NCI-H1694 (cell line): ENCODE results near the gene FOXF2.

Experiments used
- DNase-seq: peaks from one replicate; lab custom pipeline; 2025; lab: John Stamatoyannopoulos, UW

FOXF2 gene

GRCh38 chr6:1407499-1407990, 18.2 kb downstream of the FOXF2 start:
- no peak for DNase-seq

GRCh38 chr6:1409774-1410465, 20.5 kb downstream of the FOXF2 start:
- no peak for DNase-seq

GRCh38 chr6:1412901-1413300, 23.5 kb downstream of the FOXF2 start:
- DNase-seq: no peak

GRCh38 chr6:1415416-1416063, 26.2 kb downstream of the FOXF2 start:
- no peak for DNase-seq

DNA sequence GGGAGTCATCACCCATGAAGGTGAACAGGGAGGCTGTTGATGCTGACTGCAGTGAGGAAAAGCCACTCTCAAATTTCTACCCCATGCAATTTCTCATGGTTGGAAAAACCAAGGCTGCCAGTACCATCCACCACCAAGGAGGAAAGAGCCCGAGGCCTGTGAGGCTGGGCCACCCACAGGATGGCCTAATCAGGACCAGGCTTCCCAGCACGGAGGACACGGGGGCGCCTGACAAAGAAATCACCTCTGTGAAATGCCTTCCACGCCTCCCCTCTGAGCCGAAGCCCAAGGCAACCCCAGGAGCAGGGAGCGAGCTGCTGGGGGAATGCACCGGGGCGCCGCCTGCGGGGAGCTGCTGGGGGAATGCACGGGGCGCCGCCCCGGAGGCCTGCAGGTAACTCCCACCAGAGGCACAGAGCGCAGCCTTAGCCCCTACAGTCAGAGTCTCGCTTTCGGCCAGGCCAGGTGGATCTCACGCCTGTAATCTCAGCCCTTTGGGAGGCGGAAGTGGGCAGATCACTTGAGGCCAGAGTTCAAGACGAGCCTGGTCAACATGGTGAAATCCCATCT, 26.9 kb downstream of the FOXF2 start:
- DNase-seq: no peak

- DNase-seq: no peak
These were observed 27.4 kb downstream of the FOXF2 start for GRCh38 chr6:1416820-1417219.

GRCh38 chr6:1417718-1418117, 28.3 kb downstream of the FOXF2 start:
- DNase-seq: no peak

GRCh38 chr6:1418471-1419191, 29.3 kb downstream of the FOXF2 start:
- DNase-seq: no peak

DNA sequence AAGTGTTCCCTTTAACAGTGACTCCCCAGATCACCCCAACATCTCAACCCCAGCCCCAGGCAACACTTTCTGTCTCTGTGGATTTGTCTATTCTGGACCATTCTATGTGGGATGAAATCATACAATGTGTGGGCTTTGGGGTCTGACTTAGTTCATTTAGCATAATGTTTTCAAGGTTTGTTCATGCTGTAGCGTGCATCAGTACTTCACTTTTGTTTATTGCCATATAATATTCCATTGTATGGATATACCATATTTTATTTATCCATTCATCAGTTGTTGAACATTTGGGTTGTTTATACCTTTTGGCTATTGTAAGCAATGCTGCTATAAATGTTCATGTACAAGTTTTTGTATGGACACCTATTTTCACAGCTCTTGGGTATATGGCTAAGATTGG, 31.0 kb downstream of the FOXF2 start:
- no peak for DNase-seq

- no peak for DNase-seq
These were observed 32.9 kb downstream of the FOXF2 start for GRCh38 chr6:1422290-1422689.

DNA sequence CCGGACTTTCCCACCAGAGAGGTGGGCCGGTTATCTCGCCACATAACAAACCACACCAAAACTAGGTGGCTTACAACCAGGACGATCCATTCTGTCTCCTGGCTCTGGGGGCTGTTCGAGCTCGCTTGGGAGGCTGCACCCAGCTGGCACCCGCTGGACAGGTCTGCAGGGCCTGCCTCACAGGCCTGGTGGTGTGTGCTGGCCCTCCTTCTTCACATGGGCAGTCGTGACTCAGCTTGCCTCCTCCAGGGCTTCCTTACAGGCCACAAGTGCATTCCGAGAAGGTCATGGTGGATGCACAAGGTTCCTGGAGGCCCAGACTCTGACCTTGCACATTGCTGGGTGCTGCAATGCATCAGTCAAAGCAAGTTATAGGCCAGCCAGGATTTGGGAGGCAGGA, 34.2 kb downstream of the FOXF2 start:
- no peak for DNase-seq

DNA sequence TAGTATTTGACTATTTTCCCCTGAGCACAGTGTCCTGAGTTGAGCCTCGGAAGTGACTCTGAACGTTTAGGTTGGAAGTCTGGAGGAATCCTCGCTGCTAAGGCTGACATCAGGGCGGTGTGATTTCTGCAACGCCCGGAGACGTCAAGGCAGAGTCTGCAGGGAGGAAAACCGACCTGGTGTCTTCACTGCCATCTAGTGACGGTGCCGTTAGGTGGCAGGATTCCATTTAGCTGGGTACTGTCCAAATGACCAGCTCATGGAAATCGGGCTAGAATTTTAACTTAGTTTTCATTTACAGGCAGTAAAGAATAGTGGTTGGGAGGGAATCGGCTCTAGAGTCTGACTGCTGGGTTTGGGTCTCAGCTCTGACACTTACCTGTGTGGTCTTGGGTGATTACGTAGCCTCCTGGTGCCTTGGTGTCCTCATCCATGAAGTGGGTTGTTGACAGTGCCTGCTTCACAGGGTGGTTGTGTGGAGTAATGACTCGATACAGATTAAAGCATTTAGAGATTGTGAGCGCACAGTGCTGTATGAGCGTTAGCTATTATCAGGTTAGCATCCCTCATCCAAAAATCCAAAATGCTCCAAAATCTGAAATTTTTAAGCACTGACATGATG, 35.0 kb downstream of the FOXF2 start:
- peak; percentile 8 for DNase-seq

GRCh38 chr6:1426416-1426815, 37.0 kb downstream of the FOXF2 start:
- no peak for DNase-seq

DNA sequence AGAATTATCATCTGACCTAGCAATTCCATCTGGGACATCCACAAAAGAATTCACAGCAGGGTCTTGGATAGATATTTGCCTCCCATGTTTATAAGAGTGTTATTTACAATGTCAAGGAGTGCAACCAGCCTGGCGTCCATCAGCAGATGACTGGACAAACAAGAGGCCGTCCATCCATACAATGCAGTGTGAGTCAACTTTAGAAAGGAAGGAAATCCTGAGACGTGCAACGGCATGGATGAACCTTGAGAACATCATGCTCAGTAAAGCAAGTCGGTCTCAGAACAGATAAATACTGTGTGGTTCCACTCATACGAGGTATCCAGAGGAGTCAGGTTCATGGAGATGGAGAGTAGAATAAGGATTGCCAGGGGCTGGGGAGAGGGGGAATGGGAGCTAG, 46.4 kb downstream of the FOXF2 start:
- DNase-seq: no peak

GRCh38 chr6:1436334-1437306, 47.2 kb downstream of the FOXF2 start:
- peak; percentile 69 for DNase-seq

- DNase-seq: no peak
These were observed 48.4 kb downstream of the FOXF2 start for GRCh38 chr6:1437553-1438406.

- no peak for DNase-seq
These were observed 49.1 kb downstream of the FOXF2 start for GRCh38 chr6:1438471-1438881.

DNA sequence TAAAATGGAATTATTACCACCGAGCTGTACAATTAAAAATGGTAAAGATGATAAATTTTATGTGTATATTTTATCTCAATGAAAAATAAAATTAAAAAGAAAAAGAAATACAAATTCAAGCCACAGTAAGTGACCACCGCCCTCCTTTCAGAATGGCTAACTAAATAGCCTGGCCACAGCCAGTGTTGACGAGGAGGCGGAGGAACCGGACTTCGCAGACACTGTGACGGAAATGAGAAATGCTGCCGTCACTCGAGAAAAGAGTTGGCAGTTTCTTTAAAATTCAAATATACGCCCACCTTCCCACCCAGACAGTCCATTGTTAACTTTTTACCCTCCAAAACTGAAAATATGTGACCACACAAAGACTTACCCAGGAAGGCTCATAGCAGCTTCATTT, 50.0 kb downstream of the FOXF2 start:
- DNase-seq: no peak

DNA sequence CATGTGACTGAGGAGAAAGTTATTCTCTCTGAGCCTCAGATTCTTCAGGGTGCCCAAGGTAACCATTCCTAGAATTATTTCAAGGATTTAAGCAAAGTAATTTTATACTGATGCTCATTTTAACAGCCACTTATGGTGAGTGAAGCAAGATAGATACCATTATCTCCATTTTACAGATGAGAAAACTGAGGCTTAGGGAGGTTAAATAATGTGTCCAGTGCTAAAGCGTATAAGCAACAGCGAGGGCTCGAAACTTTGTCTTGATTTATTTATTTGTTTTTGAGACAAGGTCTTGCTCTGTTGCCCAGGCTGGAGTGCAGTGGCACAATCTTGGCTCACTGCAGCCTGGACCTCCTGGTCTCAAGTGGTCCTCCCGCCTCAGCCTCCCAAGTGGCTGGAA, 53.6 kb downstream of the FOXF2 start:
- DNase-seq: no peak
